VCaP (cell line): ENCODE measurements around the gene MICAL3.

Source experiments
- H3K27ac ChIP-seq: fragments of 450-650 bp; 2 replicates; pipeline ENCODE4 v1.5.1; 2017
- CTCF ChIP-seq: fragments of 450-650 bp; conservative IDR thresholded peaks from 2 replicates; pipeline ENCODE4 v1.5.1; 2017; ENCODE audit warnings: mild to moderate bottlenecking, moderate library complexity

The MICAL3 gene

DNA sequence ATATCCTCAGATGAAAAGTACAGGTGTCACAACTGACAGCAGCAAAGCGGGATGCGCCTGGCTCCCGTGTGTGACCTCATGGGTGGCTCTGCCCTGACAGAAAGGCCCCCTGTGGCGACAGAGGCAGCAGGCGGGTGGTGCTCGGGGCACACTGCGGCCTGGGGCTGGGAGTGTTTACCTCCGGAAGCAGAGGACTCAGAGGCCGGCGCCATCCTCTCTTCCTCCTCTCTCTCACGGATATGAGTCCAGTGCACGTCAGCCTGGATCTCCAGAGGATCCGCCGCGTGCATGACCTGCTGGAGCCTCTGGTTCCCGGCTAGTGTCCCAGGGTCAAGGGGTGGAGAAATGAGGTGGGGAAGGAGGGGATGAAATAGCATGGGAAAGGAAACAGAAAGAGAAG is 196.9 kb downstream of the MICAL3 start:
- no peak for TF ChIP-seq CTCF
- no peak overlapping the region for H3K27ac ChIP-seq

DNA sequence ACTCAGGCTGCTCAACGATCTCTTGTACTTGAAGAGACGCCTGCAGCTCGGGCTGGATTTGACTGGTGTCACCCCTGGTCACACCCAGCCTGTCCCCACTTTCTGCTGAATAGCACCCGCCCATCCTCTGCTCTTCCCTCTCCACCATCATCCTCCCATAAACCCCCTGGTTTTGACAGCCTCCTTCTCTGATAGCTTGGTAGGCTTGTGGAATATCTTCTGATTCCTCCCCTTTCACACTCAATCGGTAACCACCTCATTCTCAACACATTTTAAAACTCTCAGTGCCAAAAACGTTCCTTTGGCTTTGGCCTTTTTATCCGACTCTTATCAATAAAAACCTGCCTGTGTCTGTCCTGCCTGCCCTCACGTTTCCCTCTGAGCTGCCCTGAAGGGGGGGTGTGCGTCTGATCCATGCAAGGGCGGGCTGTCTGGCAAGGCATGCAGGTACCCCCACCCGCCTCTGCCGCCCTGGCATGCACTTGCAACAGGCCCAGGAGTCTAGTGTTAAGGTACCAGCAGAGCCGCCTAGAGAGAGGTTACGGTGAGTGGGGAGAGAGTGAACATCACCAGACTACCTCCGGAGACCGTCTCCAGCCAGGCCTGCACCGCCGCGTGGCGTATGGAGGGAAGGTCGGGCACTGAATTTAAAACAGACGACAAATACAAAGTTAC is 198.3 kb downstream of the MICAL3 start:
- no peak overlapping the region for H3K27ac ChIP-seq
- TF ChIP-seq CTCF = no peak

DNA sequence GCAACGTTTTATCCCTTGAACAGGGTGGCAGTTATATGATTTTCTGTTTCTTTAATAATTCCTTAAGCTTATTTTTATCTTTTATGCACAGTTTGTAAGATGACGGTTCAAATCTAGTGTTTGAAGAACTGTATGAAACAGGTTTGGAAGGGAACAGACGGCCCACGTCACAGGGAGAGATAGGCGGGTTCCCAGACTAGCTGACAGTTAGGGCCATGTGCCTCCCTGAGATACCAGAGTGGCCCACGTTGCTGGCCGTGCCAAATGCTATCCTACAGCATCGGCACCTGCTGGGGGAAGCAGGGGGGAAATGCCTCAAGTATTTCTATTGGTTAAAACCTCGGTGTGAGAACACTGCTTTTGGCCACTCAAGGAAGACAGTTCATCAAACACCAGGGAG is 199.9 kb downstream of the MICAL3 start:
- no peak overlapping the region for H3K27ac ChIP-seq
- no peak for TF ChIP-seq CTCF

- no peak for TF ChIP-seq CTCF
- no peak overlapping the region for H3K27ac ChIP-seq
These were observed 200.4 kb downstream of the MICAL3 start for GRCh38 chr22:17823964-17824363.

DNA sequence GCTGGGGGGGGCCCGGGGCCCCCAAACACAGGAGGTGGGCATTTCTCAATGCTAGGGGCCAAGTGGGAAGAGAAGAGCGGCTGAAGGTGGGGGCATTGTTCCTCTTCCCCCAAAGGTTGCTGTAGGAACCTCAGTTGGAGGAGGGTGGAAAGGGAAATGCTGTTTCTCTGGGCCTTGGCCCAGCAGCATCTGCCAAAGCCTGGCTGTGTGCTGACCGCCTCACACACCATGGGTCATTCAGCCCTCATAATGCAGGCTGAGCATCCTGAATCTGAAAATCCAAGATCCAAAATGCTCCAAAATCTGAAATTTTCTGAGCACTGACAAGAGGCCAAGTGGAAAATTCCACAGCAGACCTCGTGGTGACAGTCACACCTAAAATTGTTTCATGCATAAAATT is 201.1 kb downstream of the MICAL3 start:
- TF ChIP-seq CTCF = no peak

DNA sequence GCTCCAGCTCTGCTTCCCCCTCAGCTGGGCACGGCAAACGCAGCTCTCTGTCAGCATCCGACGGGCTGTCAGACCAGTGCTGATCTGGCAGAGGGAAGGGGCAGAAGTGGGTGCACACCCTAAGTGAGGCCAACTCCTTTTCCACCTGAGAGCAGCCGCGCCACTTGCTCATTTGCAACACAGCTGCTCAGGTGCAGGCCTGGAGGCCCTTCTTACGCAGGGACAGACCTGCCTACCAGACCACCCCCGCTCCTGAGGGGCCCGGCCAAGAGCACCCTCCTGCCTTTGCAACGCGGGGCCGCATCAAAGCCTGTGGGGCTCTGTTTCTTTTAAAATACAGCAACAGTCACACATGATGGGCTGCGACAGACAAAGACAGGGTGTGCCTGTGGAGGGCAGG is 202.3 kb downstream of the MICAL3 start:
- no peak for TF ChIP-seq CTCF
- no peak overlapping the region for H3K27ac ChIP-seq

More for the DNA sequence above, 201.1 kb downstream of the MICAL3 start:
- H3K27ac ChIP-seq = no peak overlapping the region

GRCh38 chr22:17820879-17821439 is 203.4 kb downstream of the MICAL3 start:
- TF ChIP-seq CTCF = no peak
- no peak overlapping the region for H3K27ac ChIP-seq
